ENCODE measurements around the gene PTPRM.

GRCh38 chr18:8116341-8117005 lies 549.4 kb downstream of the PTPRM start:
- TF ChIP-seq CTCF (IDR thresholded peaks at IDR 0.05) (no peak), POLR2A (IDR thresholded peaks at IDR 0.05) (no peak)

Data from lower leg skin (tissue), 3 donors.